Activated CD8-positive, alpha-beta memory T cell treated with anti-CD3 and anti-CD28 coated beads for 4 hours (primary cell): ENCODE results near the gene MTOR.
"Not testable (repeated sequence)": the region's sequence is repeated elsewhere in the genome, so short reads cannot be mapped to it uniquely, and the experiment has no call there.

ENCODE experiments used
- DNase-seq, 2 donors: peaks; one replicate each; pipeline ENCODE4 v3.0.0-alpha.2; 2020; ENCODE audit warnings: low read depth in 2 of 2

Gene MTOR

GRCh38 chr1:11262171-11263049 lies at the start of gene MTOR:
Gene MTOR (minus strand): TSS chr1:11262551. CDS start chr1:11259409, 3,142 bp downstream.
- peak; percentile 91 to 95 for DNase-seq

GRCh38 chr1:11309385-11309784 lies 47.0 kb upstream of the MTOR start:
- no peak for DNase-seq

DNA sequence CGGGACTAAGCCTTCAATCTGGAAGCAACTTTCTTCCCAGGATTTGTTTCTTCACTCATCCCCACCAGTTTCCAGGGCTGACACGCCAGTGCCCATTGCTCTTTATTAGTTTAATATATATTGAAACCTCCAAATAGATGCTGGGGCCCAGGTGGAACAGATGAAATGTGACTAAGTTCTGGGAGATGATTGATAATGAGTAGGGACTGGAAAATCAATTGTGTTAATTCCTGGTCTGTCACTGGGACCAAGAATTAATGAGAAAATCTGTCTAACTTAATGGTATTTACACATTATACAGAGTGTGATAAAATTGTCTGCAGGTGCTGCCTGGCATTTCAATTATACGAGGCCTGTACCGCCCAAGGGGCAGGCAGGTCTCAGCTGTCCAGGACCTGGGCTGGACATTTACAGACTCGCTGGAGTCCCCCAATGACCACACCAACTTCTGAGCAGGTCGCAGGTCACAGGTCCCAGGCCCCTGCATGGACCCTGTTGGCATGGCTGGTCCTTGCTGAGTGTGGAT lies 46.4 kb upstream of the MTOR start:
- no peak for DNase-seq

- no peak for DNase-seq
These were observed 45.5 kb upstream of the MTOR start for GRCh38 chr1:11307852-11308251.

GRCh38 chr1:11305516-11305915 lies 43.2 kb upstream of the MTOR start:
- not testable (repeated sequence) for DNase-seq

DNA sequence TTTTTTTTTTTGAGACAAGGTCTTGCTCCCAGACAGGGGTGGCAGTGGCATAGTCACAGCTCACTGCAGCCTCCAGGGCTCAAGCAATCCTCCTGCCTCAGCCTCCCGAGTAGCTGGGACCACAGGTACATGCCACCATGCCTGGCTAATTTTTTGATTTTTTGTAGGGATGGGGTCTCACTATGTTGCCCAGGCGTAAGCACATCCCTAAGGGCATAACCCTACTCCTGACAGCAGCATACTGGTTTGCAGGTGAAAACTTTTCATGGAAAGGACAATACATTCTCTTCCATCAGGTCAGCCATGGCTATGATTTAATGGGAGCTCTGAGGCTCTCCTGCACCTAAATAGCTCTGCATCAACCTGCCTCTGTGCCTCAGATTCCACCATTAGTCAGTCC lies 40.0 kb upstream of the MTOR start:
- DNase-seq = no peak

- no peak for DNase-seq
These were observed 39.2 kb upstream of the MTOR start for GRCh38 chr1:11301601-11302000.

DNA sequence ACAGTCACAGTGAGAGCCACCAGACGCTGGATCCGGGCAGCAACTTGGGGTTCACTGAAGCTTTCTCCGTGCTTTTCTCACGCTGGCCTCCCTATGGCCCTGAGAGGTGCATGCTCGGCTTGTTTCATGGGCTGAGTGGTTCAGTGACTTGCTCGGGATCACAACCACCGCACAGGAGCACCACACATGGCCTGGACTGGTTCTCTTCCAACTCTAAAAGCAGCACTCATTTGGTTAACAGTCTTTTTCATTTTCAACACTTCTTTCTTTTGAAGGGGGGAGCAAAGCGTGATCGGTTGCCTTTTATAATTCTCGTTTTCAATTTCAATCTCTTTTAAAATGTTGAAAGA lies 36.8 kb upstream of the MTOR start:
- DNase-seq = no peak

DNA sequence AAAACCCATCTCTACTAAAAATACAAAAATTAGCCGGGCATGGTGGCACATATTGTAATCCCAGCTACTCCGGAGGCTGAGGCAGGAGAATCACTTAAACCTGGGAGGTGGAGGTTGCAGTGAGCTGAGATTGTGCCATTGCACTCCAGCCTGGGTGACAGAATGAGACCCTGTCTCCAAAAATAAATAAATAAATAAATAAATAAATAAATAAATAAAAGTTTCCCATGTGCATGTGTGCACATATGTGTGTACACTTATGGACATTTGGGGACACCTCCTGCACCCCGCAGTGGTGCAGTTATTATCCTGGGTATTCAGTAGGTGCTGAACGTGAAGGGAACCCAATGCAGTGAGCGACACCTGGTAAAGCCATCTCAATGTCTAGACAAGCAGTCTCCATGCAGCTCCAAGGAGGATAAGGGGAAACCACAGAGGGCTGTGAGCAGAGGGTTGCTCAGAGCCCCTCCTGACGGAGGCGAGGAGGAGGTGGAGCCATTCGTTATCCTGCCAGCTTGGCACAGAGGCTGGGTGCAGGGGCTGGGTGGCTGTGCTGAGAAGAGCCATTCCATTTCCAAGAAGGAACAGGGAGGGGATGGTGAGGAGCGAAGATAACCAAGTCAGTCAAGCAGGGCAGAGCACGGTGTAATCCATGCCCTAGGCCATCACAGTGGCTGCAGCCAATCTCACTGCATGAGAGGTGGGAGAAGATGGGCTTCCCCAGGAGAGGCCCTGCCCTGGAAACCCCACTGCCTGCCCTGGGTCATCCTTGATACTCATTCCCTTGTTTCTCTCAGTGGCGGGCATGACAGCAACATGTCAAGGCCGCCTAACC lies 36.3 kb upstream of the MTOR start:
- DNase-seq = no peak

DNA sequence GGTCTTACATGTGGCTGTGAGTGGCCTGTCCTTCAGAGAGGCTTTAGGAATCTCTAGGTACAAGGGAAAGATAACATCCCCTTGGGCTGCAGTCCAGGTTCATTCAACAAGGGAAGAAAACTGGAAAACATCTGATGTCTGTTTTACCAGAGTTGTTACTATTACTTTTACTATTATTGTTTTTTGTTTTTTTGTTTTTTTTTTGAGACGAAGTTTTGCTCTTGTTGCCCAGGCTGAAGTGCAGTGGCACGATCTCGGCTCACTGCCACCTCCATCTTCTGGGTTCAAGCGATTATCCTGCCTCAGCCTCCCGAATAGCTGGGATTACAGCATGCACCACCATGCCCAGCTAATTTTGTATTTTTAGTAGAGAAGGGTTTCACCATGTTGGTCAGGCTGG lies 35.4 kb upstream of the MTOR start:
- not testable (repeated sequence) for DNase-seq

DNA sequence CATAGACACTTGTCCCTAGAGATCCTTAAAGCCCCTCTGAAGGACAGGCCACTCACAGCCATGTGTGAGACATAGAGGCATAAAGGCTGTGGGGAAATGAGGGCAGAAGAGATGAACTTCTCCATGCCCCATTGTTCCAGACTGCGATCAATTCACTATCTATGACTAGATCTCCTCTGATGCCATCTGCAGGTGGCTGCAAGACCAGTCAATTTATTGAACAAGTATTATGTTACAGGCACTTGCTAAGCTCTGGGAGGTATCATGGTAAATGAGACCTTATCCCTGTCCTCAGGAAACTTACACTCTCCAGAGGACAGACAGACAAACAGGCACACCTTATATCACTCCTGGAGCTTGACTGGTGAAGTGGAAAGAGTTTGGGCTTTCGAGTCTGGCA lies 33.6 kb upstream of the MTOR start:
- DNase-seq = no peak

DNA sequence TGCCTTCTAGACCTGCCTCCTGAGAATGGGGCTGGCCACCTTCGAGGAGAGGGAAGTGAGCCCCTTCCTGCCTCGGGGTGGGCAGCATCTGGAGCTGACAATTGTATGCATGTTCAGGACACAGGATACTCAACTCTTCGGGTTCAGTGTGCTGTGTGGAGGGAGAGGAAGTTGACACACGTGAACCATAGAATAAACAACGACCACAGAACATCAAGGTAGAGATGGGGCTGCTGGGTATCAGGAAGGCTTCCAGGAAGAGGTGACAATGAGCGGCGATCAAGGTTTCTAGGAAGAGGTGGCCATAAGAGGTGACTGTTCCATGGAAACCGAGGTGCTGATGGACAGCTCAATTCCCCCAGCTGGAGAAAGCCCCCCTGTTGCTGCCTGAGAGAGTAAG lies 32.6 kb upstream of the MTOR start:
- DNase-seq = no peak

GRCh38 chr1:11293856-11294255 lies 31.5 kb upstream of the MTOR start:
- no peak for DNase-seq

GRCh38 chr1:11291049-11291448 lies 28.7 kb upstream of the MTOR start:
- DNase-seq = no peak

DNA sequence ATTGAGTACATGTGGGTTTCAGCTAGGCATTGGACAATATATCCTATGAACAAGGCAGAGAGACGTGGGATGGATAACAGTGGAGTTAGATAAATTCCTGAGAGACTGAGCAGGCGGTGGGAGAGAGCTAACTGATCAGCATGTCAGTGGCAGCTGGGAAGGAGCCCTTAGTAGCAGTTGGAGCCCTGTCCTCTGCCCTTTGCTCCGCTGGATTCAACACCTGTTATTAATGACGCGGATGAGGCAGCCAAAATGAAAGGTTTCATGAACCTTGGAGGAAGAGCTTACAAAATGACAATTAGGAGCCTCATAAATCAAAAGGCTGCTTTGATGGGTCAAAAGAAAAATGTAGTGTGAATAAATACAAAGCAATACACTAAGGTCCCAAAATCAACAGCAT lies 26.7 kb upstream of the MTOR start:
- no peak for DNase-seq

- DNase-seq = no peak
These were observed 24.5 kb upstream of the MTOR start for GRCh38 chr1:11286735-11287410.

DNA sequence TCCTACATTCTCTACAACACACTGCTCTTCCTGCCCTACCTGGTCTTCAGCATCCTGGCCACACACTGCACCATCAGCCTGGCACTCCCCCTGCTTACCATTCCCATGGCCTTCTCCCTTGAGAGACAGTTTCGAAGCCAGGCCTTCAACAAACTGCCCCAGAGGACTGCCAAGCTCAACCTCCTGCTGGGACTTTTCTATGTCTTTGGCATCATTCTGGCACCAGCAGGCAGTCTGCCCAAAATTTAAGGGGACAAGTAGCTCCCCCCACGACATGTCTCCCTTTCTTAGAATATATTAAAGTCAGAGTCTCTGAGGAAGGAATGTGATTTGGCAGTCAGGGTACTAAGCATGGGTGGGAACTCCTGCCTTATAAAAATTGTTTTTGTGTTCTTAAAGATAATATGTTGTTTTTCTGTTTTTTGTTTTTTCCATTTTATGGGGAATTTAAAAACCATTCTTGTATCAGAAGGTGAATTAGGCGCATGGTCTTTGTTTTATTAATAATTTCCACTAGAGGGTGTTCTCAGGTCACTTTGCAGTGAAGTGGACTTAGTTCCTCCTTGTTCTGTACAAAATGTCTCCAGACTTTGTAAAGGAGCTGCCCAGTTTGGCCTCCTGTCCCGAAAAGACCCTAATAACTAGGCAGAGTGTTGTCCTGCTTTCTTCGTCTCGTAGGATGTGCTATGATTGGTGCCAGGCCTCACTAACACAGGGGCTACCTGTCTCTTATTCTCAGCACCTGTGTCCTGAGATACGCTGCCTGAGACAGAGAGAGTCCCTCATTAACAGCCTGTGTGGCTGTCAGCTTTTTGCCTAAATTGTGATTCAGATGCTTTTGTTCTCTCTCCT lies 23.8 kb upstream of the MTOR start:
- no peak for DNase-seq

- no peak for DNase-seq
These were observed 22.4 kb upstream of the MTOR start for GRCh38 chr1:11284784-11285183.

DNA sequence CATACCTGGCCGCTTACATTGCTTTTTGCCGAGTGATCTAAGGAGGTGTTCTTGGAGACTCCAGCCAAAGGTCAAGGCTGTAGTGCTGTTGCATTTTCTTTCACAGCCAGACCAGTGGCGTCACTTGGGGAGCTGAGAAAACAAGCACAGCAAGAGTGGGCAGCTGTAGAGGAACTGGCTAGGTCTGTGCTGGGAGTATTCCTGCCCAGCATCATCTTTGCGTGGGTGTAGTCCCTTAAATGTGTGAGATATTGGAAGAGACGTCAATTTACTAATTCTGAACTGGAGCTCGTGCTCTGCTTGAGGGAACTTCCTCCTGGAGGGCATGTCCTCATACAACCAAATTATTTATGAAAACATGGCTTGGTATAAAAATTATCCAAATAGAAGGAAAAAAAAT lies 20.8 kb upstream of the MTOR start:
- DNase-seq = no peak

GRCh38 chr1:11281518-11282331 lies 19.4 kb upstream of the MTOR start:
- DNase-seq = no peak
